ENCODE results near the gene PYGB. TPM values are rescaled to one million over a fixed set of nuclear protein-coding genes. Genes with fewer than 3 reads are reported as not detected.
A peak's percentile ranks its signal among the peaks of the same experiment; 100 is the strongest.

PYGB gene
- total and polyA plus RNA-seq, 7 donors: 4.9 to 22.3 (median 9.5) TPM

- 53 to 67% (median 54%) methylated on average over 15 of the region's 15 CpGs for WGBS, 3 donors
- intact Hi-C loops (cut with DNase I): no loop called here
- H3K27me3 ChIP-seq (ENCODE audit: insufficient read depth in 3 of 3, low read length in 2 of 3): no peaks in the 10 kb centered on the region
- H3K4me1 ChIP-seq: peaks cover 10% of the 10 kb centered on the region
- H3K9me3 ChIP-seq: no peaks in the 10 kb centered on the region
- H3K27ac ChIP-seq: peak overlapping the region; percentile 61
- H3K4me3 ChIP-seq: no peak overlapping the region
- H3K36me3 ChIP-seq (ENCODE audit: insufficient read depth in 1 of 2, low read depth in 1 of 2): peaks cover 4 to 64% of the 10 kb centered on the region in 2 donors
- ATAC-seq: peak; percentile 71 to 91 (median 81)
- DNase-seq: peak in 1 of 2 donors; percentile 84
- TF ChIP-seq, protein P1, sequence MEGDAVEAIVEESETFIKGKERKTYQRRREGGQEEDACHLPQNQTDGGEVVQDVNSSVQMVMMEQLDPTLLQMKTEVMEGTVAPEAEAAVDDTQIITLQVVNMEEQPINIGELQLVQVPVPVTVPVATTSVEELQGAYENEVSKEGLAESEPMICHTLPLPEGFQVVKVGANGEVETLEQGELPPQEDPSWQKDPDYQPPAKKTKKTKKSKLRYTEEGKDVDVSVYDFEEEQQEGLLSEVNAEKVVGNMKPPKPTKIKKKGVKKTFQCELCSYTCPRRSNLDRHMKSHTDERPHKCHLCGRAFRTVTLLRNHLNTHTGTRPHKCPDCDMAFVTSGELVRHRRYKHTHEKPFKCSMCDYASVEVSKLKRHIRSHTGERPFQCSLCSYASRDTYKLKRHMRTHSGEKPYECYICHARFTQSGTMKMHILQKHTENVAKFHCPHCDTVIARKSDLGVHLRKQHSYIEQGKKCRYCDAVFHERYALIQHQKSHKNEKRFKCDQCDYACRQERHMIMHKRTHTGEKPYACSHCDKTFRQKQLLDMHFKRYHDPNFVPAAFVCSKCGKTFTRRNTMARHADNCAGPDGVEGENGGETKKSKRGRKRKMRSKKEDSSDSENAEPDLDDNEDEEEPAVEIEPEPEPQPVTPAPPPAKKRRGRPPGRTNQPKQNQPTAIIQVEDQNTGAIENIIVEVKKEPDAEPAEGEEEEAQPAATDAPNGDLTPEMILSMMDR (IDR thresholded peaks at IDR 0.05): no peak
Observed at GRCh38 chr20:25220810-25221591, 26.9 kb upstream of the PYGB start.

- WGBS, 3 donors: 62 to 70% (median 65%) methylated on average over 29 of the region's 29 CpGs
- Histone ChIP-seq H3K27ac (peak overlapping the region; percentile 16), H3K27me3 (ENCODE audit: insufficient read depth in 3 of 3, low read length in 2 of 3) (no peaks in the 10 kb centered on the region), H3K4me1 (peaks cover 18% of the 10 kb centered on the region), H3K4me3 (no peak overlapping the region), H3K9me3 (no peaks in the 10 kb centered on the region), H3K36me3 (ENCODE audit: insufficient read depth in 1 of 2, low read depth in 1 of 2) (peaks cover 4 to 55% of the 10 kb centered on the region in 2 donors)
- DNase-seq (peak; percentile 43 to 74), ATAC-seq (peak in 2 of 4 donors; percentile 9 to 35)
- intact Hi-C loops (cut with DNase I): no loop called here
- TF ChIP-seq, protein P1 (IDR thresholded peaks at IDR 0.05): no peak
Observed at GRCh38 chr20:25221592-25222460, 26.1 kb upstream of the PYGB start.

DNA sequence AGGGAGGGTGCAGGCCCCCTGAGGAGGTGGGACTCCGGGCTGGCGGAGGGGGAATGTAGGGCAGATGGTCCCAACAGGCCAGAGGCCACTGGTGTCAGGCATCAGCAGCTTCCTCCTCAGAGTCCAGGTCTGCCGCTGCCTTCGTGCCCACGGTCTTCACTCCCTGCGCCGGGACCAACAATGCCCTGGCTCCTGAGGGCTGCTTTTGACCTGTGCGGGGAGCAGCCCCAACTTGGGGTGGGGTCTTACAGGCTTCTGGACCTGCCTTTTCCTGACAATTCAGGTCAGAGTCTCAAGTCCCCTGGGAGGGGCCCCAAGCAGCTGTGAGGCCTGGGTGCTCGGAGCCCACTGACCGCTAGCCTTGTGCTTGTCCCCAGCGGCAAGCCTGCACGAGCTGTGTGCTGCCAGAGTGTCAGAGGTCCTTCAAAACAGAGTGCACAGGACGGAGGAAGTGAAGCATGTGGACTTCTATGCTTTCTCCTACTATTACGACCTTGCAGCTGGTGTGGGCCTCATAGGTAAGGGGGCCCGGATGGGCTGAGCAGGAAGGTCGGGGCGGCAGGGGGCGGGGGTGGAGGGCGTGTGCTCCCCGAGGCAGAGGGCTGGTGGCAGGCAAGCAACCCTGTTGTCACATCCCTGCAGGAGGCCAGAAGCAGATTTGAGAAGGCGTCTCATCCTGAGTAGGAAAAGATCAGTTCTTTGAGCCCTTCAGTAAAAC, 25.3 kb upstream of the PYGB start:
- 78 to 87% (median 87%) methylated on average over 19 to 21 of the region's 21 CpGs for WGBS, 3 donors
- TF ChIP-seq, protein P1 (IDR thresholded peaks at IDR 0.05): no peak
- H3K36me3 ChIP-seq (ENCODE audit: insufficient read depth in 1 of 2, low read depth in 1 of 2): peaks cover 4 to 47% of the 10 kb centered on the region in 2 donors

DNA sequence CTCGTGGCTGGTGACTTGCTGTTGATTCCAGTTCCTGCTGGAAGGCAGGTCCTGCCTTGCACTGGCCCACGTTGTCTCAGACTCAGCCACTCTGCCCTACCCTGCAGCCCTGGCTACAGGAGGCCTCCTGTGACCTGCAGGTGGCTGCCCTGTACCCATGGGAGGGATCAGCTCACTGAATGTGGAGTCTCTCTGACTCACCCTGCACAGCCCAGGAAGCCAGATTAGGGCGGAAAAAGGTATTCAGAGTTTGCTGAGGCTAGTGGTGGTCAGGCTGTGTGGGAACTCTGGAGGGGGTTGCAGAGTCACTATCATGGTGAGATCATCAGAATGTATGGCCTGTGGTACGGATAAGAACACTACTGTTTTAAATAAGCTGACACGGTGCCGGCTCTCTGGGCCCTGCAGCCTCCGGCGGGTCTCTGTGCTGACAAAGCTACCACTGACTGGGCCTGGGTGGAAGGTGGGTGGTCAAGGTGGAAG, 24.7 kb upstream of the PYGB start:
- Histone ChIP-seq H3K27ac (no peak overlapping the region), H3K27me3 (ENCODE audit: insufficient read depth in 3 of 3, low read length in 2 of 3) (no peaks in the 10 kb centered on the region), H3K4me3 (no peak overlapping the region), H3K4me1 (peaks cover 32% of the 10 kb centered on the region), H3K36me3 (ENCODE audit: insufficient read depth in 1 of 2, low read depth in 1 of 2) (peaks cover 3 to 43% of the 10 kb centered on the region in 2 donors), H3K9me3 (no peaks in the 10 kb centered on the region)
- DNase-seq (no peak), ATAC-seq (no peak)
- 86 to 94% (median 92%) methylated on average over 8 of the region's 8 CpGs for WGBS, 3 donors
- TF ChIP-seq, protein P1 (IDR thresholded peaks at IDR 0.05): no peak
- intact Hi-C loops (cut with DNase I): no loop called here

More for the DNA sequence above, 25.3 kb upstream of the PYGB start:
- intact Hi-C loops (cut with DNase I): no loop called here
- H3K4me1 ChIP-seq: peaks cover 26% of the 10 kb centered on the region
- no peak for ATAC-seq
- H3K27me3 ChIP-seq (ENCODE audit: insufficient read depth in 3 of 3, low read length in 2 of 3): no peaks in the 10 kb centered on the region
- no peak for DNase-seq
- H3K9me3 ChIP-seq: no peaks in the 10 kb centered on the region
- H3K27ac ChIP-seq: peak overlapping the region; percentile 16
- H3K4me3 ChIP-seq: no peak overlapping the region

Data from psoas muscle (tissue), 8 donors.